HCT116 (cell line): ENCODE results near the gene GMIP. TPM values are rescaled to one million over a fixed set of nuclear protein-coding genes. Genes with fewer than 3 reads are reported as not detected.

Source experiments
- ATAC-seq: fragments of 200-7000 bp; cut with Tn5 transposase; 2 replicates; pipeline ENCODE4 v1.9.1; 2020; ENCODE audit warnings: mild to moderate bottlenecking, moderate library complexity
- BruUV-seq: library from RNA; stranded (reverse); fragments of 400-500 nt; replicated peaks from 2 replicates; lab custom pipeline; 2021; lab: Mats Ljungman, UMichigan
- CTCF ChIA-PET: fragments of 300-600 bp; sonication (Branson Sonifier 250); formaldehyde crosslinking; loops from one replicate; lab custom pipeline; 2021; ENCODE audit warnings: antibody characterized with exemption; lab: Charles Lee
- POLR2A ChIA-PET: fragments of 300-600, 350-600 bp; sonication (Branson Sonifier 250); formaldehyde crosslinking; loops from one replicate; lab custom pipeline; 2021; ENCODE audit warnings: antibody characterized with exemption; lab: Charles Lee
- RAD21 ChIA-PET, 2 experiments: fragments of 300-600 bp; sonication (Branson Sonifier 250); formaldehyde crosslinking; loops; one replicate each; lab custom pipeline; 2023; ENCODE audit warnings: low total read pairs in 2 of 2; ENCODE audit not compliant: uncharacterized antibody in 2 of 2, unreplicated experiment in 2 of 2, low non-redundant PET in 1 of 2; lab: Charles Lee
- DNase-seq: peaks from one replicate; pipeline ENCODE4 v3.0.0-alpha.2; 2010; ENCODE audit warnings: low read depth, low spot score
- H2AFZ ChIP-seq: fragments of 200-600 bp; shearing (Covaris generic), sonication (generic); 2 replicates; pipeline ENCODE4 v1.6.1; 2017; ENCODE audit warnings: low read depth, mixed run types, mixed read lengths, antibody characterized with exemption, low read length; ENCODE audit not compliant: poor library complexity, severe bottlenecking
- H3K27ac ChIP-seq: 2 replicates; pipeline ENCODE4 v1.5.1; 2012; ENCODE audit warnings: low read depth, low read length
- H3K27me3 ChIP-seq: fragments of 200-600 bp; sonication (generic); 2 replicates; pipeline ENCODE4 v1.6.1; 2016; ENCODE audit warnings: mixed run types, low read length, mixed read lengths; ENCODE audit not compliant: insufficient read depth
- H3K36me3 ChIP-seq, 2 experiments: fragments of 200-500 bp in 1 of 2; fragments of 200-600 bp in 1 of 2; sonication (Bioruptor generic) in 1 of 2; sonication (generic) in 1 of 2; 2 replicates each; pipeline versions ENCODE4 v1.5.1 to v1.6.1; 2014 to 2016; ENCODE audit warnings: low read length in 2 of 2, inconsistent platforms in 1 of 2, mixed read lengths in 1 of 2, mixed run types in 1 of 2; ENCODE audit not compliant: insufficient read depth in 2 of 2, control insufficient read depth in 1 of 2
- H3K4me1 ChIP-seq, 2 experiments: fragments of 200-600 bp in 1 of 2; sonication (generic) in 1 of 2; 2 replicates each; pipeline versions ENCODE4 v1.5.1 to v1.6.1; 2012 to 2017; ENCODE audit warnings: low read length in 2 of 2, inconsistent platforms in 1 of 2, mild to moderate bottlenecking in 1 of 2, mixed read lengths in 1 of 2, mixed run types in 1 of 2, moderate library complexity in 1 of 2; ENCODE audit not compliant: insufficient read depth in 2 of 2, control insufficient read depth in 1 of 2
- H3K4me2 ChIP-seq: fragments of 200-600 bp; sonication (generic); 2 replicates; pipeline ENCODE4 v1.6.1; 2017; ENCODE audit warnings: mixed run types, low read length, mixed read lengths
- H3K4me3 ChIP-seq, 2 experiments: fragments of 200-600 bp in 1 of 2; sonication (generic) in 1 of 2; replicated peaks in 1 of 2; 2 replicates each; pipeline ENCODE4 v1.5.1; 2011 to 2016; ENCODE audit warnings: low read length in 2 of 2, control low read depth in 1 of 2, low read depth in 1 of 2, mild to moderate bottlenecking in 1 of 2, mixed read lengths in 1 of 2, mixed run types in 1 of 2
- H3K79me2 ChIP-seq: fragments of 200-600 bp; sonication (generic); 2 replicates; pipeline ENCODE4 v1.6.1; 2017; ENCODE audit warnings: mild to moderate bottlenecking, mixed run types, low read length, moderate library complexity, mixed read lengths; ENCODE audit not compliant: insufficient read depth
- H3K9ac ChIP-seq: fragments of 200-600 bp; sonication (generic); 2 replicates; pipeline ENCODE4 v1.6.1; 2016; ENCODE audit warnings: low read length, mixed read lengths
- H3K9me2 ChIP-seq: fragments of 200-600 bp; sonication (generic), shearing (Covaris generic); 2 replicates; pipeline ENCODE4 v1.6.1; 2017; ENCODE audit warnings: mixed run types, mild to moderate bottlenecking, moderate library complexity; ENCODE audit not compliant: insufficient read depth
- H3K9me3 ChIP-seq, 2 experiments: fragments of 200-500 bp in 1 of 2; fragments of 200-600 bp in 1 of 2; sonication (Bioruptor generic) in 1 of 2; sonication (generic) in 1 of 2; 2 replicates each; pipeline ENCODE4 v1.6.1; 2014 to 2017; ENCODE audit warnings: low read length in 2 of 2, mixed read lengths in 2 of 2, inconsistent platforms in 1 of 2, low read depth in 1 of 2, mild to moderate bottlenecking in 1 of 2, mixed run types in 1 of 2, moderate library complexity in 1 of 2; ENCODE audit not compliant: control insufficient read depth in 1 of 2, insufficient read depth in 1 of 2
- H4K20me1 ChIP-seq: fragments of 200-600 bp; sonication (generic), shearing (Covaris generic); 2 replicates; pipeline ENCODE4 v1.6.1; 2017; ENCODE audit warnings: mixed run types, mild to moderate bottlenecking, moderate library complexity; ENCODE audit not compliant: insufficient read depth
- MAX ChIP-seq: IDR thresholded peaks from 2 replicates; pipeline ENCODE4 v1.6.1; 2012
- POLR2A ChIP-seq: IDR thresholded peaks from 2 replicates; pipeline ENCODE4 v1.7.0; 2011; ENCODE audit warnings: borderline replicate concordance; ENCODE audit not compliant: insufficient read depth, insufficient read length; ENCODE audit errors: extremely low read depth
- POLR2AphosphoS5 ChIP-seq: IDR thresholded peaks from 2 replicates; pipeline ENCODE4 v1.6.1; 2011; ENCODE audit warnings: mild to moderate bottlenecking, low read depth, low read length, moderate library complexity
- SRF ChIP-seq: IDR thresholded peaks from 2 replicates; pipeline ENCODE4 v1.6.1; 2012; ENCODE audit warnings: low read depth
- ZBTB33 ChIP-seq: IDR thresholded peaks from 2 replicates; pipeline ENCODE4 v1.6.1; 2011; ENCODE audit warnings: mild to moderate bottlenecking, low read length, moderate library complexity; ENCODE audit not compliant: insufficient replicate concordance; ENCODE audit errors: extremely low read depth
- ZFX ChIP-seq: fragments of 450-650 bp; IDR thresholded peaks from 2 replicates; pipeline ENCODE4 v1.6.1; 2017
- intact Hi-C: fragments of 100-400 bp; cut with micrococcal nuclease; formaldehyde crosslinking; loops from 2 replicates; pipeline ENCODE4 v1.10.0; 2022
- total RNA-seq: library from RNA; stranded (reverse); gene quantifications from one replicate; pipeline ENCODE4 v1.2.1, GENCODE V29; 2021; ENCODE audit not compliant: unreplicated experiment
- TF ChIP-seq, protein P1 (sequence below), 3 experiments: fragments of 200-600 bp in 1 of 3; sonication (generic) in 1 of 3; IDR thresholded peaks in 2 of 3; conservative IDR thresholded peaks in 1 of 3; 2 replicates each; pipeline ENCODE4 v1.5.1; 2012 to 2017; ENCODE audit warnings: low read depth in 2 of 3, low read length in 2 of 3, antibody characterized with exemption in 1 of 3, borderline replicate concordance in 1 of 3, control low read depth in 1 of 3, mild to moderate bottlenecking in 1 of 3, mixed read lengths in 1 of 3, mixed run types in 1 of 3, moderate library complexity in 1 of 3; ENCODE audit not compliant: insufficient read depth in 1 of 3

The GMIP gene
- total RNA-seq, 1 experiment from 2014 or later = 16.3 TPM

GRCh38 chr19:19627621-19628500 lies 15.6 kb downstream of the GMIP start, which contains the start of gene LPAR2:
Gene LPAR2 (minus strand): TSS chr19:19628220. CDS start chr19:19627275, 945 bp downstream.
- peak within 1 kb of the TSS; percentile 97 for H3K4me2 ChIP-seq
- ChIA-PET RAD21 (no interaction called here), POLR2A (interaction anchor here (0.9 kb wide), 1 partner anchor 26 kb away, joined by 3 read pairs; no protein-coding TSS in a partner anchor), CTCF (no interaction called here)
- DNase-seq (peak; percentile 24), ATAC-seq (peak; percentile 83)
- no peak within 1 kb of the TSS for H2AFZ ChIP-seq
- BruUV-seq = no TSS peak
- peaks cover 4 to 22% of the 10 kb centered on the region in 2 experiments for H3K4me1 ChIP-seq
- peaks cover 5% of the 10 kb centered on the region in 2 experiments; a peak in 2 of 4 replicates for H3K36me3 ChIP-seq
- H3K9ac ChIP-seq = peak within 1 kb of the TSS; percentile 92
- no peaks in the 10 kb centered on the region for H3K27me3 ChIP-seq
- no peaks in the 10 kb centered on the region for H3K9me3 ChIP-seq
- intact Hi-C loops = no loop called here
- H4K20me1 ChIP-seq = no peaks in the 10 kb centered on the region
- no peaks in the 10 kb centered on the region for H3K9me2 ChIP-seq
- peak; percentile 66; the same call in 1 of the 2 replicates for TF ChIP-seq MAX
- no peak for TF ChIP-seq SRF
- peak; percentile 70 for TF ChIP-seq ZFX
- peak; percentile 73 for TF ChIP-seq POLR2AphosphoS5
- no peak for TF ChIP-seq ZBTB33
- TF ChIP-seq POLR2A = peak; percentile 54
- TF ChIP-seq, protein P1, sequence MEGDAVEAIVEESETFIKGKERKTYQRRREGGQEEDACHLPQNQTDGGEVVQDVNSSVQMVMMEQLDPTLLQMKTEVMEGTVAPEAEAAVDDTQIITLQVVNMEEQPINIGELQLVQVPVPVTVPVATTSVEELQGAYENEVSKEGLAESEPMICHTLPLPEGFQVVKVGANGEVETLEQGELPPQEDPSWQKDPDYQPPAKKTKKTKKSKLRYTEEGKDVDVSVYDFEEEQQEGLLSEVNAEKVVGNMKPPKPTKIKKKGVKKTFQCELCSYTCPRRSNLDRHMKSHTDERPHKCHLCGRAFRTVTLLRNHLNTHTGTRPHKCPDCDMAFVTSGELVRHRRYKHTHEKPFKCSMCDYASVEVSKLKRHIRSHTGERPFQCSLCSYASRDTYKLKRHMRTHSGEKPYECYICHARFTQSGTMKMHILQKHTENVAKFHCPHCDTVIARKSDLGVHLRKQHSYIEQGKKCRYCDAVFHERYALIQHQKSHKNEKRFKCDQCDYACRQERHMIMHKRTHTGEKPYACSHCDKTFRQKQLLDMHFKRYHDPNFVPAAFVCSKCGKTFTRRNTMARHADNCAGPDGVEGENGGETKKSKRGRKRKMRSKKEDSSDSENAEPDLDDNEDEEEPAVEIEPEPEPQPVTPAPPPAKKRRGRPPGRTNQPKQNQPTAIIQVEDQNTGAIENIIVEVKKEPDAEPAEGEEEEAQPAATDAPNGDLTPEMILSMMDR (IDR thresholded peaks at IDR 0.05 in 2 of 3, conservative IDR thresholded peaks at IDR 0.05 in 1 of 3; ENCODE audit: borderline replicate concordance in 1 of 3, insufficient read depth in 1 of 3, low read depth in 2 of 3, low read length in 2 of 3) = no peak
- H3K79me2 ChIP-seq = peaks cover 10% of the 10 kb centered on the region; the same call in 1 of the 2 replicates
- peak within 1 kb of the TSS; percentile 96 for H3K27ac ChIP-seq
- peak within 1 kb of the TSS; percentile 67 to 76 for H3K4me3 ChIP-seq
